GM18498 (cell line): ENCODE measurements around the gene PLSCR1.

Experiments
- ATAC-seq: cut with Tn5 transposase; IDR thresholded peaks from one replicate; pipeline ENCODE4 v1.9.1; 2021; ENCODE audit warnings: mild to moderate bottlenecking, moderate library complexity; ENCODE audit not compliant: unreplicated experiment

PLSCR1 gene, protein sequence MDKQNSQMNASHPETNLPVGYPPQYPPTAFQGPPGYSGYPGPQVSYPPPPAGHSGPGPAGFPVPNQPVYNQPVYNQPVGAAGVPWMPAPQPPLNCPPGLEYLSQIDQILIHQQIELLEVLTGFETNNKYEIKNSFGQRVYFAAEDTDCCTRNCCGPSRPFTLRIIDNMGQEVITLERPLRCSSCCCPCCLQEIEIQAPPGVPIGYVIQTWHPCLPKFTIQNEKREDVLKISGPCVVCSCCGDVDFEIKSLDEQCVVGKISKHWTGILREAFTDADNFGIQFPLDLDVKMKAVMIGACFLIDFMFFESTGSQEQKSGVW

DNA sequence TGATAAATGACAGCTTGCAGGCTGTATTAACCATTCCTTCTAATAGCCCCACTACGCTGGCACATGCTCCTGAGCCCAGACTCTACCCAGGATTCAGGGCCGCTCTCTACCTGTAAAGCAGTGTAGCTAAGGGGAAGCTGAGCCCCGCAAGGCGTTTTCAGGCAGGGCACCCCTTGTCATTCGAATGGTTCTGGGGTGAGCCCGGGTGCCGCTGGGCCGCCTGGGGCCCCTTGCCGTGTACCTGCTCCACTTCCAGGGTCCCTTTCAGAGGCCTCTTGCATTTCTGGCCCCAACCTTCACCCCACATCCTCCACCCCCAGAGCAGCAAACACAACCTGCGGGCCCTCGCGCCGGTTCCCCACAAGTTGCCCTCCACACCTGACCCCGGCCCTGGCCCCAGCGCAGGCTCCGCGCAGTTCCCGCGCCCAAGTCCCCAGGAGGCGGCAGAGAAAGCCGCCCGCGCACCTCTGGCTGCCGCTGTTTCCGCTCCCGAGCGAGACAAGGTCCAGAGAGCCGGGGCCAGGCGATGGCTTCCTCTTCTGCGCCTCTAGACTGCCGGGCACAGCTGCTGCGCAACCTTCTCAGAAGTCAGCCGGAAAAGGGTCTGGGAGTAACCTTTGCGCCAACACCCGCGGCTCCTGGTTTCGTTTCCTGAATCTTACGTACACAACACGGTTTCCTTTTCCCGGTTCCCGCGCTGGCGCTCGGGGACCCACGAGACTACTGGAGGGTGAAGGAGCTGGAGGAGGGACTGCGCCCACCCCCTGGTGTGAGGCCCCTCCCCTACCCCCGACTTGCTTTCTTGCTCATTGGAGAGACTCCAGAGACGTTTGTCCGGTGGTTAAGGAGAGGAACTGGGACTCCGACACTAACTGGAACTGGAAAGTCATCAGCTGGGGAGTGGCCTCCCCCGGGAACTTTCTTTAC, at the start of gene PLSCR1:
Gene PLSCR1, minus strand, starts transcription at position 606 of the 927 bp plus-strand sequence. CDS start 8,055 bp downstream, outside the sequence.
- peak; percentile 90 for ATAC-seq

DNA sequence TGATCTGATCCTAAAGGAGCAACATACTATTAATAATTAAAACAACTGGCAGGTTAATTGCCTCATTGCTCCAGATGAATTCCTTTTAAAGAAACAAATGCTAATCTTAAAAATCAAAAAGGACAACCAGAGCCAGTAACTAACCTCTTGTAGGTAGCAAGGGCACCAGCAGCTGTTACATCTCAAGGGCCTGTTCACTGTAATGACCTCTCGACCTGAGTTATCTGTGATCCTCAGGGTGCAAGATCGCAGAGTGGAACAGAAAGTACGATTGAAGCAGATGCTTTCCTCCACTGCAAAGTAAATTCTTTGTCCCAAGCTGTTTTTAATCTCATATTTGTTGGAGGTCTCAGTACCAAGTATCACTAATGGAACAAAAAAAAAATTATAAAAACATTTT, 49.4 kb upstream of the PLSCR1 start:
- no peak for ATAC-seq

DNA sequence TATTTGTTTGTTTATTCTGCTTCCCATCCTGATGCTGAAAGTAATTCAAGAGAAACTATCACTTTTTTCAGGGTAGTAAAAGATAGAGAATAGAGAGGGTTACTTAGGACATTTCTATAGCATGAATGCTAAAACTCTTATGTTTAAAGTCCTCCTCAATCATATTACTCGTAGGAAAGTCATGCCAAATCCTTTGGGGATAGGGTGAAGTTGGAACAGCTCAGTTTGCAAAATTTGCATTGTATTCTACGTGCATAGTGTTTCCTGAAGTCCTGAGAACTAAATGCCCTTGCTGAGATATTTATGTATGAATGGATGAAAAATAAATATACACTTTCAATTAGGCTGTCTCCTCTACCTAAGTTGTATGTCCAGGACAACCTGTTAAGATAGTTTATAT, 46.1 kb upstream of the PLSCR1 start:
- ATAC-seq: no peak

DNA sequence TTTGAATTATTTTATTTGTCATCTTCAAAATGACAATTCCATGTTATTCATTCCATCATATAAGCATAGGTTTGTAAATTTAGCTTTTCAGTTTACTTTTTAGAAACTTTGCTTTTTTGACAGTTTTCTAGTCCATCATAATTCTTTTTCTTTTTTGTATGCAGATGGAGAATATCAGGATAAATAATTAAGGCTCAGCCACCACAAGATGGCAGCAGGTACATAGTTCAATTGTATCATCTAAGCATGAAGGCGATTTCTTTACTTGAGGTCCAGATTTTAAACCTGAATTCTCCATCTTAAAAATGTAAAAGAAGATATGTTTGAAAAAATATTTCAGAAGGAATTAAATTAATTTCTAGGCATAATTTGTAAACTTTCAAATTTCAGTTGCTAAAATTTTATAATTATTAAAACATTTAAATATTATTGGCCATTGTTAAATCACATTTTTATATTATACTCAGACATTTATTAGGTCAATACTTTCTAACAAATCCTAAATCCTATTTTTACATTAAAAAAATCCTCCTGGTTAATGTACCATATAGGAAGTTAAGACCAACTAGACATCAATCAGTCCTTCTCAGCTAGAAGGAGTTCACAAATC, 45.6 kb upstream of the PLSCR1 start:
- ATAC-seq: no peak

DNA sequence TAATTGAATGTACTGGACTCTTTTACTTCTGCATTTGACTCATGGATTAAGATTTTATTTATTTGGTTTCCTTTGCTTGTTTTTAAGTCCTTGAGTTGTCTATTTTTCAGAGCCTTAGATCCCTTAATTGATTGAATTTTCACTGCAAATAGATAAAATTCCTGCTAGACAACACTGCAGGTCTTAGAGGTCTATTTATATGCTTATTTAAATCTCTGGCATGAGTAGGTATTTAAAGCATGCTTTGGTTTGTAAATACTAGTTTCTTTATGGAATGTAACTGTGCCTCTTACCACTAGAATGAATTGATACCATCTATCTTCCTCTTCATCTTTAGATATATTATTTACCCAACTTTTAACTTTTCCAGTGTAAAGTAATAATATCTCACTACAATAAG, 40.7 kb upstream of the PLSCR1 start:
- no peak for ATAC-seq

DNA sequence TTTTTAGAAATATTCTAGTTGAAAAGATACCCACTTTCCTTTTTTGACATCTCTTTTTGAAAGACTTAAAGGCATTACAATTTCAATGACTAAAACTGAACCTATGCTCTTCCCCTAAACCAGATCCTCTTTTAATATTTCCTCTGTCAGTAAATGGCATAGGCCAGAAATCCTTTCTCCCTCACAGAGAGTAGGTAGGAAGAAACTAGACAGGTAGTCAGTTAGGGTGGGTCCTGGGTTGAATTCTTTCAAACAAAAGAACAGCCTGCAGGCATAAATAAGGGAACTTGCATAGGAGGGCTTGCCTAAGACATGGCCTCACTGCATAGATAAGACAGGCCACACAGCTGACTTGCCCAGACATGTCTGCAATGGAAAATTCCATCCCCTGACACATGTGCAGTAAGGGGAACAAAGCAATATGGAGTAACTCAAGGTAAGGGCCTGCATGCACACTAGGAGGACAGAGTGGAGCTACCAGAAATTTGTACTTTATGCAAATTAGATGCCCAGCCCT, 37.6 kb upstream of the PLSCR1 start:
- ATAC-seq: no peak

DNA sequence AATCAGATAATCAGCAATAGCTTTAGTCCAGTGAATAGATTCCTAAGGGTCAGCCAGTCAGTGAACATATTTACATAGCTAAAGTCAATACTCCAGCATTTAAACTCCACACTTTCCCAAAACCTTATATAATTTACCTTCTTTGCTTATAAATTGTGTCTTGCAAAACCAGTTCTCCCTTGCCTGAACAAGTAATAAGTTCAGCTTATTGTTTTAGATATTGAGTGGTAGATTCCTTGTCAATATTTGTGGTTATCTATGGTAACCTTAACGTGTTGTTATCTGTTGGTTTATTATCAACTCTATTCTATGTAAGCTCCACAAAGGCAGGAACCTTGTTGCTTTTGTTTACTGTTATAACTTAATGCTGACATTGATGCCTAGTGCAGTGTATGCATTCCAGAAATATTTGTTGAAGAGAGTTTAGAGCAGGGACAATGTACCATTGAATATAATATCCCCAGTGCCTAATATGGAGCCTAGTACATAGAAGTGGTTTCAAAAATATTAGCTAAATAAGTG, 36.7 kb upstream of the PLSCR1 start:
- ATAC-seq: no peak

DNA sequence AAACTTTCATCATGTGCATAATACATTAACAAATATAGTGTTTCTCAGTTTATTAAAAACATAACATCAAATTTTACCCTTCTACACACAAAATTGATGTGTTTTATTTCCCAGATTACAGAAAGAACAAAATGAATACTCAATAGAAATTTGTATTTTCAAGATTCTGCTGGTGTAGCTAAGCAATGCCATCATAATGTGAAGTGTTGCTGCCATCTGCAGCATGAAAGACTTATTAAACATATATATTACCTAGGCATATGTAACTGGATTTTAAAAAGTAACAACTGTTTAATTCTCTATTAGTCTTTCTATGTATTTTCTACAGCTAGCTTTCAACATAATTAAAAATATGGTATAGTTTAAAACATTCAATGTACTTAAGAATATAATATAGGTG, 33.3 kb upstream of the PLSCR1 start:
- peak; percentile 76 for ATAC-seq

DNA sequence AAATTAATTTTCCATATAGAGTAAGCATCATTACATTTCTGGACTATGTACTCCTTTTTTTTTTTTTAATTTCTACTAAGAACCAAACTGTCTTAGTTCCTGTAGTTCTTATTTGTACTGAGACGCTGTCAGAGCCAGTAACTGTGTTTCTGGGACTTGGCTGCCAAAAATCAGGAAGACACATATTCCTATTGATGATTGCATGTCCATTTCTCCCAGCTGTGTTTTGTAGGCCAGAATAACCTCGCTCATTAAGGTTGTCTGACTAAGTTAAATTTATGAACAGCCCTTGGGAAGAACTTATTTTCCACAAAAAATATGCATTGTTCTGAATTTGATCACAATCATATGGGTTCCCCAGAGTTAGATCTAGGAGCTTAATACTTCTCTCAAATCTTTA, 31.2 kb upstream of the PLSCR1 start:
- no peak for ATAC-seq

DNA sequence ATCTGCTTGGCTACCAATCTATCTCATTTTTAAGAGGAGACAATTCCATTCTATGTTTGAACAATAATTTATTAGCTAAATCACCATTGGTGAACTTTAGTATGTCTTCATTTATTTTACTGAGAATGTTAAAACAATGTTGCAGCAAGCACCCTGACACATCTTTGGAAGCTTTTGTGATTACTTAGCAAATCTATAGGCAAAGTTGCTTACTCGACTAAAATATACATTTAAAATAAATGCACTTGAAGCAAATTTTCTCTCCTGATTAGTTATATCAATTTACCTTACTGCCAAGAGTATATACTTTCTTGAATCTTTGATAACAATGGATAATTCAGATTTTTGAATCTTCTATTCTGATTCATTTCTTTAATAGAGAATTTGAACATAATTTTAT, 29.8 kb upstream of the PLSCR1 start:
- ATAC-seq: no peak

DNA sequence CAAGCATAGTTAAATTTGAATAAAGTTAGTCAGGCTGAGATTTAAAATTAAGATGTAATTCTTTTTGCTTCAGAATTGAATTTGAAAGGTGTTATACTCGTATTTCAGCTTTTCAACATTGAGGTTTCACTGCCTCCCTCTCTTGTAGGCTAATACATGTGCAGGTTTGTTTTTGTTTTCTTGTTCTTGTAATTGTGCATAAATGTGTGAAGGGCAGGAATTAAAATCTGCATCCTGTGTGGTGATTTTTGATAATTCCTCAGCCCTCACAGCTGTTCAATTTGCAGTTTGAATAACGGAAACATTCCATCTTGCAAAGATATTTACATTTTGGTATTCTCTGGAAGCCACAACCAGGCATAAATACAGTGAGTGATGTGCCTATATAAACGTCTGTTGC, 24.9 kb upstream of the PLSCR1 start:
- no peak for ATAC-seq

DNA sequence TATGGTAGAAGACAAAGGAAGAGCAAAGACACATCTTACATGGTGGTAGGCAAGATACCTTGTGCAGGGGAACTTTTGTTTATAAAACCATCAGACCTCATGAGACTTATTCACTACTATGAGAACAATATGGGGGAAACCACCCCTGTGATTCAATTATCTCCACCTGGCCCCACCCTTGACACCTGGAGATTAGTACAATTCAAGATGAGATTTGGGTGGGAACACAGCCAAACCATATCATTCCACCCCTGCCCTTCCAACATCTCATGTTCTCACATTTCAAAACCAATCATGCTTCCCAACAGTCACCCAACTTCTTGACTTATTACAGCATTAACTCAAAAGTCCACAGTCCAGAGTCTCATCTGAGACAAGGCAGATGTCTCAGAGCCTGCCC, 21.7 kb upstream of the PLSCR1 start:
- no peak for ATAC-seq

DNA sequence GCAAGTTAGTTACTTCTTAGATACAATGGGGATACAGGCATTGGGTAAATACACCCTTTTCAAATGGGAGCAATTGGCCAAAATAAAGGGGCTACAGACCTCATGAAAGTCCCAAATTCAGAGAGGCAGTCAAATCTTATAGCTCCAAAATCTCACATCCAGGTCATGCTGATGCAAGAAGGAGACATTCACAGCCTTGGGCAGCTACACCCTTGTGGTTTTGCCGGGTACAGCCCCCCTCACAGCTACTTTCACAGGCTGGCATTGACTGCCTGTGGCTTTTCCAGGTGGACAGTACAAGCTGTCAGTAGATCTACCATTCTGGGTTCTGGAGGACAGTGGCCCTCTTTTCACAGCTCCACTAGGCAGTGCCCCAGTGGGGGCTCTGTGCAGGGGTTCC, 17.5 kb upstream of the PLSCR1 start:
- ATAC-seq: no peak

DNA sequence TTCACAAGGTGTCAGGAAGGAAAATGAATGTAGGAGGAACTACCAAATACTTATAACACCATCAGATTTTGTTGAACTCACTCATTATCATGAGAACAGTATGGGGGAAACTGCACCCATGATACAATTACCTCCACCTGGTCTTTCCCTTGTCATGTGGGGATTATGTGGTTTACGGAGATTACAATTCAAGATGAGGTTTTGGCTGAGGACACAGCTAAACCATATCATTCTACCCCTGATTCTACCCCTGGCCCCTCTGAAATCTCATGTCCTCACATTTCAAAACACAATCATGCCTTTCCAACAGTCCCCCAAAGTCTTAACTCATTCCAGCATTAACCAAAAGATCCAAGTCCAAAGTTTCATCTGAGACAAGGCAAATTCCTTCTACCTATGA, 17.1 kb upstream of the PLSCR1 start:
- ATAC-seq: no peak

DNA sequence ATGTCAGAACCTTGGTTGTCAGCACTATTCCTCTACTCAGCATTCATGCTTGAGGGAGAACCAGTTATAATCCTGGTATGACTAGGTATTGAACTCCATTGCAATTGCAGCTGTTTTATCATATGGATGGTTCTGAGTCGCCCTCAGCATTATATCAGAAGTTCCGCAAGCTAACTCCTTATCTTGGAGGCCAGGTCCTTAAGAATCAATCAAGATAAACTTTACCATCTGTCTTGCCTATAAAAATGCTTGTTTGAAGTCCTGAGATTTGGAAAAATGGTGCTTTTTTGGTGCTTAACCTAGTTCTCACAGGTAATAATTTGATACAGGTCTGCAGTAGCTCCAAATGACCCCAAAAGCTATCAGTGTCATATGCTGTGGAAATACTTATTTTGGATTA, 16.3 kb upstream of the PLSCR1 start:
- no peak for ATAC-seq

DNA sequence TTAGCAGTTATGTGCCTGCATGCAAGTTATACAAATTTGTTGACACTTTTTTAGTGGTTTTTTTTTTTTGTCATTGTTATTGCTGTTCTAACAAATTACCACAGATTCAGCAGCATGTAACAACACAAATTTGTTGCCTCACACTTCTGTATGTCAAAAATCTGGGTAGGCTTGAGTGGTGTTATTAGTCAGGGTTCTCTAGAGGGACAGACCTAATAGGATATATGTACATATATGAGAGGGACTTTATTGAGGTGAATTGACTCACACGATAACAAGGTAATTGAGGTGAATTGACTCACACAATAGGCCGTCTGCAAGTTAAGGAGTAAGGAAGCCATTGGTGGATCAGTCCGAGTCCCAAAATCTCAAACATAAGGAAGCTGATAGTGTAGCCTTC, 15.0 kb upstream of the PLSCR1 start:
- ATAC-seq: no peak

DNA sequence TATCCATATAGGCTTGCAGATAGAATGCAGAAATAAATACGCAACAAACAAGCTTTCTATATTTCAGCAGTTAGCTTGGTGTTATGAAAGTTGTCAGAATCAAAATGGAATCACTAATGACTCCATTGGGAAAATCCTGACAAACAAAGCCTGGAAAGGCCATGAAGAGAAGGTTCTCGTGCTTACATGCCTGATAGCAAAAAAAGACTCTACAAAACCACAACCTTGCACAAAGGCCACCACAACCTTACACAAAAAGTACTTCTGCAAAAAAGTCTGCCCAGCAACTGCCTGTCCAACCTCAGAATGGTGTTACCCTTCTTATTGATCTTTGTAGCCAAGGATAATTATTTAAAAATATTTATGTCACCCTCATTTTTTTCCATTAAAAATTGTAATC, 14.4 kb upstream of the PLSCR1 start:
- ATAC-seq: no peak

DNA sequence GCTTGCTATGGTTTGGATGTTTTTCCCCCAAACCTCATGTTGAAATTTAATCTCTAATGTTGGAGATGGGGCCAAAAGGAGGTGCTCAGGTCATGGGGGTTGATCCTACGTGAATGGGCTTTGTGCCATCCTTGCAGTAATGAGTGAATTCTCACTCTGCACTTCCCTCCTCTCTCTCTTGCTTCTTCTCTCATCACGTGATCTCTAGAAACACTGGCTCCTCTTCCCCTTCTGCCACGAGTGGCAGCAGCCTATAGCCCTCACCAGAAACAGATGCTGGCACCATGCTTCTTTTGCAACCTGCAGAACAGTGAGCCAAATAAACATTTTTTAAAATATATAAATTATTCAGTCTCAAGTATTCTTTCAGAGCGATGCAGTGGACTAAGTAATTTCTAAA, 13.3 kb upstream of the PLSCR1 start:
- ATAC-seq: no peak

DNA sequence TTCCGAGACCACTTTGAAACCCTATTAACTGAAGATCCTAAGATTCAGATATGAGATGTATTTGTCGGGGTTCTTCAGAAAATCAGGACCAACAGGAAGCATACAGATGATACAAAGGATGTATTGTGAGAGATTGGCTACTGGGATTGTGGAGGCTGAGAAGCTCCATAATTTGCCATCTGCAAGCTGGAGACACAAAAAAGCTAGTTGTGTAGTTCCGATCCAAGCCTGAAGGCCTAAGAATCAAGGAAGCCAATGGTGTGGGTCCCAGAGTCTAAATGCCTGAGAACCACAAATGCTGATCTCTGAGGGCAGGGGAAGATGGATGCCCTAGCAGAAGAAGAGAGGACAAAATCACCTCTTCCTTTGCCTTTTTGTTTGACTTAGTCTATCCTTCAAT, 10.9 kb upstream of the PLSCR1 start:
- no peak for ATAC-seq

DNA sequence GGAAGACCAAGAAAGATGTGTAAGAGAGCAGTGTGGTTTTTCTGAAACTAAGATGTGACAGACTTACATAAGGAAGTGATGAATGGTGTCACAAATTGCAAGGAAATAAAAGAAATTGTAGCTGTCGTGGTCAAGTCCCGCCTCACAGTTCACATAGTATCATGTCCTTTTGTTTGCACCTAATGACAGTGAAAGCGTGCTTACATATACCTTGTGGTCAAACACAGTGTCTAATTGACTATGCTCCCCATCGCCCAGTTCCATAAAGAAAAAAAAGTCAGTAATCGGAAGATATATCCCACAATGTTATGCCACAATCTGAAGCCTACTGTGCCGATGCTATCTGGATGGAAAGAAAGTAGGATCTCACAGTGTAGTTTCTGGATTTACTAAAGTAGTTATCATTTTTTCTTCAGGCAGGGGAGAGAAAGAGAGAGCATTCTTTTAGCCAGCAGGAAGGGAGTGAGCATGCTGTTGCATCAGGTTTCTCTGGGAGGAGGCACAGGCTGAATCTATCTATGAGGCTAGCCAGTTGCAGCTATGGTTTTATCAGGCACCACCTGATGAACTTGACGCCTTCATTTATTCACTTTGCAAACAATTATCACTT, 9.8 kb upstream of the PLSCR1 start:
- ATAC-seq: peak; percentile 41
